ENCODE results near the gene THRA.

- TF ChIP-seq CTCF (conservative IDR thresholded peaks at IDR 0.05) (no peak; the same call in 1 of the 2 replicates), EZH2 (IDR thresholded peaks at IDR 0.05; ENCODE audit: low read depth) (no peak)
Observed at GRCh38 chr17:40122136-40122998, 59.6 kb downstream of the THRA start.
